AG09319 (cell line): Measurements from ENCODE around the gene CD320.

Experiments
- DNase-seq: peaks from one replicate; pipeline ENCODE4 v3.0.0-alpha.2; 2010; ENCODE audit warnings: low read depth; ENCODE audit errors: extremely low read depth
- CTCF ChIP-seq: IDR thresholded peaks from 2 replicates; pipeline ENCODE4 v1.5.1; 2011; ENCODE audit warnings: low read depth, mild to moderate bottlenecking, inconsistent platforms, low read length, moderate library complexity

CD320 gene

GRCh38 chr19:8254286-8255001 lies 53.7 kb downstream of the CD320 start:
- DNase-seq: no peak
- no peak for TF ChIP-seq CTCF

GRCh38 chr19:8253678-8254077 lies 54.5 kb downstream of the CD320 start:
- no peak for TF ChIP-seq CTCF
- no peak for DNase-seq

- peak; percentile 22 for DNase-seq
- TF ChIP-seq CTCF: peak; percentile 90
These were observed 55.1 kb downstream of the CD320 start for GRCh38 chr19:8252922-8253589.
